Measurements from ENCODE around the gene AIRE. TPM values are rescaled to one million over a fixed set of nuclear protein-coding genes. Genes with fewer than 3 reads are reported as not detected.

AIRE gene
- total and polyA plus RNA-seq, 2 of the 13 experiments (the other 11 are each of a cell fraction or from before 2014, with no cell fraction given): not detected

- no peak for ATAC-seq
- 0 out of 2 replicates have a peak, but pooled peaks cover 5% of the 10 kb centered on the region for H4K20me1 ChIP-seq (ENCODE audit: insufficient read depth, low read length)
- H3K27ac ChIP-seq (ENCODE audit: extremely low read length, insufficient read depth, low read length): no peak overlapping the region
- intact Hi-C loops (cut with micrococcal nuclease; ENCODE audit: unreplicated experiment): no loop called here
- no peak overlapping the region for H3K9ac ChIP-seq (ENCODE audit: insufficient read depth, low read depth, low read length)
- in situ Hi-C loops (cut with HindIII; ENCODE audit: extremely low pct_ligation_motif_present, low pct_unique_long_range_greater_than_20kb): no loop called here
- H3K9me3 ChIP-seq (ENCODE audit: low read length): no peaks in the 10 kb centered on the region
- H3K4me3 ChIP-seq (replicated peaks in 1 of 3; ENCODE audit: insufficient read depth in 1 of 3, low read depth in 2 of 3, low read length in 3 of 3): no peak overlapping the region
- ChIA-PET POLR2A (no interaction called here), CTCF (ENCODE audit: low intra/inter-chr PET ratio, low total read pairs) (no interaction called here)
- TF ChIP-seq ZMYM4 (CRISPR knock-in tag; IDR thresholded peaks at IDR 0.05) (no peak), ELF4 (CRISPR knock-in tag; IDR thresholded peaks at IDR 0.05; ENCODE audit: borderline replicate concordance) (no peak), KDM5A (IDR thresholded peaks at IDR 0.05; ENCODE audit: borderline replicate concordance, low read length) (no peak), ZFYVE20 (CRISPR knock-in tag; IDR thresholded peaks at IDR 0.05; ENCODE audit: borderline replicate concordance, low read depth) (no peak), HOXA9 (CRISPR knock-in tag; IDR thresholded peaks at IDR 0.05; ENCODE audit: borderline replicate concordance) (no peak), ZNF557 (CRISPR knock-in tag; IDR thresholded peaks at IDR 0.05) (no peak), ZNF816 (CRISPR knock-in tag; IDR thresholded peaks at IDR 0.05; ENCODE audit: borderline replicate concordance) (no peak), ZBTB21 (CRISPR knock-in tag; IDR thresholded peaks at IDR 0.05) (no peak), ATF7 (IDR thresholded peaks at IDR 0.05) (no peak), ATF7 (CRISPR knock-in tag; IDR thresholded peaks at IDR 0.05) (no peak), EHMT2 (IDR thresholded peaks at IDR 0.05; ENCODE audit: borderline replicate concordance, low read depth, low read length) (no peak), ZNF563 (CRISPR knock-in tag; IDR thresholded peaks at IDR 0.05) (no peak), TBL1XR1 (IDR thresholded peaks at IDR 0.05; ENCODE audit: borderline replicate concordance, low read length, partially characterized antibody) (no peak)
- BruUV-seq (replicated peaks): no TSS peak
- H3K4me1 ChIP-seq (ENCODE audit: insufficient read depth, low read length): no peaks in the 10 kb centered on the region
- no peaks in the 10 kb centered on the region for H3K79me2 ChIP-seq (ENCODE audit: insufficient read depth, low read length)
- H3K36me3 ChIP-seq (replicated peaks in 1 of 2; ENCODE audit: control insufficient read depth in 1 of 2, insufficient read depth in 2 of 2, low read length in 2 of 2): peaks cover 40 to 65% of the 10 kb centered on the region in 2 experiments; a peak in 4 of 5 replicates
- FAIRE-seq: no peak
- no peak overlapping the region for H3K4me2 ChIP-seq (ENCODE audit: low read depth, low read length)
- H3K27me3 ChIP-seq (ENCODE audit: control insufficient read depth in 1 of 2, insufficient read depth in 2 of 2, low read length in 2 of 2): no peaks in the 10 kb centered on the region
- WGBS (ENCODE audit: low lambda C conversion rate): 96% methylated on average over 12 of the region's 13 CpGs
- DNase-seq (ENCODE audit: low spot score): no peak
- H2AFZ ChIP-seq (ENCODE audit: low read length): no peak overlapping the region
Observed at GRCh38 chr21:44313451-44313850, 27.8 kb downstream of the AIRE start.

All from HepG2 (cell line).